GM12865 (cell line): ENCODE data around the gene HLCS.
A peak's percentile ranks its signal among the peaks of the same experiment; 100 is the strongest.

ENCODE experiments used
- DNase-seq: peaks from one replicate; pipeline ENCODE4 v3.0.0; 2010; ENCODE audit warnings: low read depth
- H3K4me3 ChIP-seq: 2 replicates; pipeline ENCODE4 v1.5.1; 2011; ENCODE audit warnings: mild to moderate bottlenecking, low read depth, low read length, control low read depth
- TF ChIP-seq, protein P1 (sequence below): IDR thresholded peaks from 2 replicates; pipeline ENCODE4 v1.5.1; 2011; ENCODE audit warnings: low read length, control low read depth, low read depth, inconsistent platforms; ENCODE audit not compliant: insufficient read depth; ENCODE audit errors: missing control alignments

Gene HLCS

GRCh38 chr21:36916718-36917117 is 49.8 kb downstream of the HLCS start:
- no peak overlapping the region for H3K4me3 ChIP-seq
- peak; percentile 26 for DNase-seq
- TF ChIP-seq, protein P1, sequence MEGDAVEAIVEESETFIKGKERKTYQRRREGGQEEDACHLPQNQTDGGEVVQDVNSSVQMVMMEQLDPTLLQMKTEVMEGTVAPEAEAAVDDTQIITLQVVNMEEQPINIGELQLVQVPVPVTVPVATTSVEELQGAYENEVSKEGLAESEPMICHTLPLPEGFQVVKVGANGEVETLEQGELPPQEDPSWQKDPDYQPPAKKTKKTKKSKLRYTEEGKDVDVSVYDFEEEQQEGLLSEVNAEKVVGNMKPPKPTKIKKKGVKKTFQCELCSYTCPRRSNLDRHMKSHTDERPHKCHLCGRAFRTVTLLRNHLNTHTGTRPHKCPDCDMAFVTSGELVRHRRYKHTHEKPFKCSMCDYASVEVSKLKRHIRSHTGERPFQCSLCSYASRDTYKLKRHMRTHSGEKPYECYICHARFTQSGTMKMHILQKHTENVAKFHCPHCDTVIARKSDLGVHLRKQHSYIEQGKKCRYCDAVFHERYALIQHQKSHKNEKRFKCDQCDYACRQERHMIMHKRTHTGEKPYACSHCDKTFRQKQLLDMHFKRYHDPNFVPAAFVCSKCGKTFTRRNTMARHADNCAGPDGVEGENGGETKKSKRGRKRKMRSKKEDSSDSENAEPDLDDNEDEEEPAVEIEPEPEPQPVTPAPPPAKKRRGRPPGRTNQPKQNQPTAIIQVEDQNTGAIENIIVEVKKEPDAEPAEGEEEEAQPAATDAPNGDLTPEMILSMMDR = no peak

- TF ChIP-seq, protein P1 = no peak
- no peak for DNase-seq
- no peak overlapping the region for H3K4me3 ChIP-seq
These were observed 50.7 kb downstream of the HLCS start for GRCh38 chr21:36915696-36916245.

DNA sequence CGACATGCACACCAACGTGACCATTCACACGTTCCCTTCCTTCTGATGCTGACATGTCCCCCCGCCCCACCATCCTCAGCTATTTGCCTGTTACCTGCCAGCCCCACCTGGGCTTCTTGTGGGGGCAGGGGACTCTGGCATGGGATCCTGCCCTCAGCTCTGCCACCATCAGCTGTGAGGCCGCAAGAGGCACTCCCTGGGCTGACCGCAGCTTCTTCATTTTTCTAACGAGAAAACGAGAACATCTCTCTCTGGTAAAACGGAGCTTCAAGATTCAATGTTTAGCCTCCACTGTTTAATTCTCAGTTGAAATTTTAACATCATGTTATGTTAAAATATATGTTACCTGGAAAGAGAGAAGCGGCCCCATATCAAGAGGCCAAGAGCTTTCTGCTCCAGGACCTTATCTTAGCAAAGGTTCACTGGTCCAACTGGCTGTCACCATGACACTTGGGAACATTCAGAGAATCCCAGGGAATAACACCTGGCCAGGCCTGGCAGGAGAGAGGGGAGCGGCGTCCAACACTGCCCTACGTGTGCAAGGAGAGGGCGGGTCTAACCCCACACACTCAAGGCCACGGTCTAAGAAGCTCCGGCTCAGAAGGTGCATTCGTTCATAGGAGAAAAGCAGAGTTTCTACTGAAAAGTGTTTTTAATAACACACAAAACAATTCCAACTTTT is 51.3 kb downstream of the HLCS start:
- H3K4me3 ChIP-seq = no peak overlapping the region
- no peak for DNase-seq
- TF ChIP-seq, protein P1 = no peak

GRCh38 chr21:36914244-36915013 is 52.0 kb downstream of the HLCS start:
- DNase-seq = no peak
- no peak overlapping the region for H3K4me3 ChIP-seq
- TF ChIP-seq, protein P1 = no peak

DNA sequence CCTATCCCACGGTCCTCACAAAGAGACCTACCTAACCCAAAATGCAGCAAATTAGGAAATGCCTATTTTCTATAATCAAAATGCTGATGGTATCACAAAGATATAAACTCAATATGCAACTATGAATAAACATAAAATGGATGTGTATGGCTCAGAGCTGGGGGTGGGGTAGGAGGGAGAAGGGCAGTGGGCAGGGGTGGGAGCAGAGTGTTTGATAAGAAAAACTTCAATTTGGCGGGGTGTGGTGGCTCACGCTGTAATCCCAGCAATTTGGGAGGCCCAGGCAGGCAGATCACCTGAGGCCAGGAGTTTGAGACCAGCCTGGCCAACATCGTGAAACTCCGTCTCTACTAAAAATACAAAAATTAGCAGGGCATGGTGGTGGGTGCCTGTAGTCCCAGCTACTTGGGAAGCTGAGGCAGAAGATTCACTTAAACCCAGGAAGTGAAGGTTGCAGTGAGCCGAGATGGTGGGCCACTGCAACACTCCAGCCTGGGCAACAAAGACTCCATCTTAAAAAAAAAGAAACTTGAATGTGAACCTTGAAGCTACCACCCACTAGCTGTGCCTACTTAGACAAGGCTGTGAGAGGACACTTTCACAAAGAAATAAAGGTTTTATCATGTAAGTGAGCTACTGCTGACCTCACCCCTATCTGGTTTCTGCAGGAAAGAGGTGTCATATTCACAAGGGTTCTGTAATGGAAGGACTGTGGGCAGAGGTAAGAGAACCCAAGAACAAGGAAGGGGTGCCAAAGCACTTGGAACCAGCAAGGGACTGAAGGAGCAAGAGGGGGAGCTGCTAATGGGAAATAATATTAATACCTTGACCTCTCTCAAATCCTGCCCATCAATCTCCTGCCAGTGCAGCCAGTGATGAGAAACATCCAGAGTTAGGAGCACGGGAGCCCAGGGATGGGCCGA is 53.0 kb downstream of the HLCS start:
- TF ChIP-seq, protein P1 = no peak
- no peak overlapping the region for H3K4me3 ChIP-seq
- no peak for DNase-seq

DNA sequence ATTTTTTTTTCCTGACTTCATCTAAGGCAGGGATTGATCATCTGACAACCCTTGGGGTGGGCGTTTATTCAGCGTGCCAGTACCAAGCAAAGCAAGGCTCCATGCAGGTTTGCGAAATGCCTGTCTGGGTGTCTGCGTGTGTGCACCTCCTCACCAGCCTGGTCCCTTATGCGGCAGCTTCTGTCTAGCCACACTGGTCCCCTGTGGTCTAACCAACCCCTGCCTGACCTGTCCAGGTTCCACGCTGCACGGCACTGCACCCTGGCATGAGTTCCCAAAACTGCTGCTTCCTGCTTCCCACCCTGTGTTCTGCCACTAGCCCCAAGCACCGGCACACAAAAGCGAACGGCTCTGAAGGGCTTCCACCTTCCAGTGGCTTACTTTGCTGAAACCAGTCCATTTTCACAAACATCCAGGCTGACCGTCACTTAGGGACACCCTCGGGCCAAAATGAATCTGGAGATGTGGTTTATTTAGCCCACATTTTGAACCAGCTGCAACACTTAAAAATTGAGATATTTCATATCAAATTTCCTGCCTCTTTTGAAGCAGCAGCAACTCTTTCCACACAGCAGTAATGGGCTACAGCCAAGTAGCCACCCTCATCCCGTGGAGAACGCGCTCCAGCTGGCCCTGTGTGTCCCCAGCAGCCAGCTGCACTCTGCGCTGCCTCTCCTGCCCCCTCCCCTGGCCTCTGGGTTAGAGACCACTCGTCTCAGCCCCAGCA is 55.7 kb downstream of the HLCS start:
- H3K4me3 ChIP-seq = no peak overlapping the region
- TF ChIP-seq, protein P1 = no peak
- no peak for DNase-seq
